Caco-2 (cell line): Measurements from ENCODE around the gene GPR150. TPM values are rescaled to one million over a fixed set of nuclear protein-coding genes. Genes with fewer than 3 reads are reported as not detected.

Experiments
- BruUV-seq: library from RNA; stranded (reverse); fragments of 400-500 nt; replicated peaks from 2 replicates; lab custom pipeline; 2021; lab: Mats Ljungman, UMichigan
- CTCF ChIA-PET: fragments of 300-600 bp; sonication (Branson Sonifier 250); formaldehyde crosslinking; loops from one replicate; lab custom pipeline; 2022; ENCODE audit warnings: antibody characterized with exemption; lab: Charles Lee
- POLR2A ChIA-PET: fragments of 300-600 bp; sonication (Branson Sonifier 250); formaldehyde crosslinking; loops from one replicate; lab custom pipeline; 2022; ENCODE audit warnings: antibody characterized with exemption; lab: Charles Lee
- DNase-seq, 2 experiments: peaks; one replicate each; pipeline versions ENCODE4 v3.0.0 to v3.0.0-alpha.2; 2020 to 2022
- H3K27me3 ChIP-seq: replicated peaks from 2 replicates; pipeline ENCODE4 v1.6.0; 2011; ENCODE audit warnings: low read length; ENCODE audit not compliant: control insufficient read depth, insufficient read depth
- H3K36me3 ChIP-seq: 2 replicates; pipeline ENCODE4 v1.5.1; 2011; ENCODE audit warnings: low read length; ENCODE audit not compliant: control insufficient read depth, insufficient read depth
- H3K4me1 ChIP-seq: fragments of 250-450 bp; sonication (Bioruptor Pico); 2 replicates; pipeline ENCODE4 v1.5.1; 2020; ENCODE audit warnings: mild to moderate bottlenecking
- H3K4me3 ChIP-seq: 2 replicates; pipeline ENCODE4 v1.5.1; 2011; ENCODE audit warnings: low read depth, mild to moderate bottlenecking, control low read depth, low read length
- H3K9me3 ChIP-seq: fragments of 250-450 bp; sonication (Bioruptor Pico); 2 replicates; pipeline ENCODE4 v1.5.1; 2020; ENCODE audit warnings: mild to moderate bottlenecking, moderate library complexity
- H3K27ac Mint-ChIP-seq: one replicate; pipeline ENCODE4 v1.8.0; 2022; ENCODE audit warnings: mixed read lengths; ENCODE audit not compliant: unreplicated experiment
- H3K27me3 Mint-ChIP-seq: one replicate; pipeline ENCODE4 v1.8.0; 2022; ENCODE audit warnings: mixed read lengths; ENCODE audit not compliant: insufficient read depth, unreplicated experiment
- H3K36me3 Mint-ChIP-seq: one replicate; pipeline ENCODE4 v1.8.0; 2022; ENCODE audit warnings: mild to moderate bottlenecking, mixed read lengths; ENCODE audit not compliant: insufficient read depth, unreplicated experiment
- H3K4me1 Mint-ChIP-seq: one replicate; pipeline ENCODE4 v1.8.0; 2022; ENCODE audit warnings: low read depth, mixed read lengths; ENCODE audit not compliant: unreplicated experiment
- H3K4me3 Mint-ChIP-seq: one replicate; pipeline ENCODE4 v1.8.0; 2022; ENCODE audit warnings: mild to moderate bottlenecking, moderate library complexity, mixed read lengths; ENCODE audit not compliant: unreplicated experiment
- H3K9me3 Mint-ChIP-seq: one replicate; pipeline ENCODE4 v1.8.0; 2022; ENCODE audit warnings: mixed read lengths; ENCODE audit not compliant: unreplicated experiment
- intact Hi-C: fragments of 100-400 bp; cut with micrococcal nuclease; formaldehyde crosslinking; loops from one replicate; pipeline ENCODE4 v1.10.0; 2022; ENCODE audit not compliant: unreplicated experiment
- total RNA-seq: library from RNA; stranded (reverse); gene quantifications from 2 replicates; pipeline ENCODE4 v1.2.3, GENCODE V29; 2022
- TF ChIP-seq, protein P1 (sequence below), 2 experiments: fragments of 200-600 bp in 1 of 2; IDR thresholded peaks; 1 replicate in 1 of 2; 2 replicates in 1 of 2; pipeline versions ENCODE4 v1.5.1 to v1.8.0; 2011 to 2022; ENCODE audit warnings: antibody characterized with exemption in 1 of 2, control low read depth in 1 of 2, inconsistent platforms in 1 of 2, low read depth in 1 of 2, low read length in 1 of 2, mild to moderate bottlenecking in 1 of 2, moderate library complexity in 1 of 2; ENCODE audit not compliant: insufficient read depth in 1 of 2, severe bottlenecking in 1 of 2, unreplicated experiment in 1 of 2

Gene GPR150
- total RNA-seq, 1 experiment from 2014 or later, result 0.27 TPM

DNA sequence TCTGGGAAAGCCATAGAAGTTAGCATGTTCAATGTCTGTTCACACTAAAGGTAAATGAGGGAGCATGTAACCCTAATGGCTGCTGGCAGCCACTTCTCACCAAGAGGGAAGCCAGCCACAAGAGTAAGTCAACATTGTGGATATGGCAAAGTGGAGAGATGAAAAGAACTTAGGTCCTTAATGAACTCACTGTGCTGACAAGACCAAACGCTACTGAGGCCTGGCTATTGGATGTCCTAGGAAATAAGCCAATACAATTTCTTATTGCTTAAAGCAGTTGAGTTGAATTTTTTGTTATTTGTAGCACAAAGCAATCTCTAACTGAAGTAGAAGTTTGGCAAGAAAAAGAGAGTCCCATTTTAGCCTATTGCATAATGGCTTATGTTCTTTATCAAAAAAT lies 6.8 kb downstream of the GPR150 start:
- TF ChIP-seq, protein P1, sequence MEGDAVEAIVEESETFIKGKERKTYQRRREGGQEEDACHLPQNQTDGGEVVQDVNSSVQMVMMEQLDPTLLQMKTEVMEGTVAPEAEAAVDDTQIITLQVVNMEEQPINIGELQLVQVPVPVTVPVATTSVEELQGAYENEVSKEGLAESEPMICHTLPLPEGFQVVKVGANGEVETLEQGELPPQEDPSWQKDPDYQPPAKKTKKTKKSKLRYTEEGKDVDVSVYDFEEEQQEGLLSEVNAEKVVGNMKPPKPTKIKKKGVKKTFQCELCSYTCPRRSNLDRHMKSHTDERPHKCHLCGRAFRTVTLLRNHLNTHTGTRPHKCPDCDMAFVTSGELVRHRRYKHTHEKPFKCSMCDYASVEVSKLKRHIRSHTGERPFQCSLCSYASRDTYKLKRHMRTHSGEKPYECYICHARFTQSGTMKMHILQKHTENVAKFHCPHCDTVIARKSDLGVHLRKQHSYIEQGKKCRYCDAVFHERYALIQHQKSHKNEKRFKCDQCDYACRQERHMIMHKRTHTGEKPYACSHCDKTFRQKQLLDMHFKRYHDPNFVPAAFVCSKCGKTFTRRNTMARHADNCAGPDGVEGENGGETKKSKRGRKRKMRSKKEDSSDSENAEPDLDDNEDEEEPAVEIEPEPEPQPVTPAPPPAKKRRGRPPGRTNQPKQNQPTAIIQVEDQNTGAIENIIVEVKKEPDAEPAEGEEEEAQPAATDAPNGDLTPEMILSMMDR (IDR thresholded peaks at IDR 0.05; ENCODE audit: insufficient read depth in 1 of 2, low read depth in 1 of 2, low read length in 1 of 2, severe bottlenecking in 1 of 2, unreplicated experiment in 1 of 2), result no peak
- H3K4me3 Mint-ChIP-seq, result no peak overlapping the region
- no peak for DNase-seq
- no peaks in the 10 kb centered on the region for H3K36me3 Mint-ChIP-seq
- Histone ChIP-seq H3K36me3 (no peaks in the 10 kb centered on the region), H3K27me3 (no peaks in the 10 kb centered on the region), H3K4me3 (no peak overlapping the region), H3K9me3 (no peaks in the 10 kb centered on the region), H3K4me1 (no peaks in the 10 kb centered on the region)
- peaks cover 6% of the 10 kb centered on the region for H3K9me3 Mint-ChIP-seq
- ChIA-PET POLR2A (no interaction called here), CTCF (no interaction called here)
- no TSS peak for BruUV-seq
- intact Hi-C loops, result no loop called here
- H3K27me3 Mint-ChIP-seq, result peaks cover 7% of the 10 kb centered on the region
- H3K27ac Mint-ChIP-seq, result no peak overlapping the region
- peaks cover 3% of the 10 kb centered on the region for H3K4me1 Mint-ChIP-seq

DNA sequence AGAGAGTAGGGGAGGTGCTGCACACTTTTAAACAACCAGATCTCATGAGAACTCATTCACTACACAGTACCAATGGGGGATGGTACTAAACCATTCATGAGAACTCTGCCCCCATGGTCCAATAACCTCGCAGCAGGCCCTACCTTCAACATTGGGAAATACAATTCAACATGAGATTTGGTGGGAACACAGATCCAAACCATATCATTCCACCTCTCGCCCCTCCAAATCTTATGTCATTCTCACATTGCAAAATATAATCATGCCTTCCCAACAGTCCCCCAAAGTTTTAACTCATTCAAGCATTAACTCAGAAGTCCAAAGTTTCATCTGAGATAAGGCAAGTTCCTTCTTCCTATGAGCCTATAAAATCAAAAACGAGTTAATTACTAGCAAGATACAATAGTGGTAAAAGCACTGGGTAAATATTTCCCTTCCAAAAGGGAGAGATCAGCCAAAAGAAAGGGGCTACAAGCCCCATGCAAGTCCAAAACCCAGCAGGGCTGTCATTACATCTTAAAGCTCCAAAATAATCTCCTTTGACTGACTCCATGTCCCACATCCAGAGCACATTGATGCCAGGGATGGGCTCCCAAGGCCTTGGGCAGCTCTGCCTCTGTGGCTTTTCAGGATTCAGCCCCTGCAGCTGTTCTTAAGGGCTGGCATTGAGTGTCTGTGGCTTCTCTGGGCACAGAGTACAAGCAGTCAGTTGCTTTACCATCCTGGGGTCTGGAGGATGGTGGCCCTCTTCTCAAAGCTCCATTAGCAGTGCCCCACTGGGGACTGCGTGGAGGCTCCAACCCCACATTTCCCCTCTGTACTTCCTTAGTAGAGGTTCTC lies 8.3 kb downstream of the GPR150 start:
- Histone ChIP-seq H3K4me1 (peaks cover 4% of the 10 kb centered on the region; the same call in 1 of the 2 replicates), H3K36me3 (no peaks in the 10 kb centered on the region), H3K9me3 (no peaks in the 10 kb centered on the region), H3K4me3 (no peak overlapping the region), H3K27me3 (no peaks in the 10 kb centered on the region)
- TF ChIP-seq, protein P1 (IDR thresholded peaks at IDR 0.05; ENCODE audit: insufficient read depth in 1 of 2, low read depth in 1 of 2, low read length in 1 of 2, severe bottlenecking in 1 of 2, unreplicated experiment in 1 of 2), result no peak
- Mint-ChIP-seq H3K36me3 (no peaks in the 10 kb centered on the region), H3K4me3 (no peak overlapping the region), H3K27ac (no peak overlapping the region), H3K9me3 (peaks cover 6% of the 10 kb centered on the region), H3K4me1 (peaks cover 11% of the 10 kb centered on the region), H3K27me3 (peaks cover 2% of the 10 kb centered on the region)
- intact Hi-C loops, result no loop called here
- ChIA-PET POLR2A (no interaction called here), CTCF (no interaction called here)
- BruUV-seq, result no TSS peak
- DNase-seq, result no peak

DNA sequence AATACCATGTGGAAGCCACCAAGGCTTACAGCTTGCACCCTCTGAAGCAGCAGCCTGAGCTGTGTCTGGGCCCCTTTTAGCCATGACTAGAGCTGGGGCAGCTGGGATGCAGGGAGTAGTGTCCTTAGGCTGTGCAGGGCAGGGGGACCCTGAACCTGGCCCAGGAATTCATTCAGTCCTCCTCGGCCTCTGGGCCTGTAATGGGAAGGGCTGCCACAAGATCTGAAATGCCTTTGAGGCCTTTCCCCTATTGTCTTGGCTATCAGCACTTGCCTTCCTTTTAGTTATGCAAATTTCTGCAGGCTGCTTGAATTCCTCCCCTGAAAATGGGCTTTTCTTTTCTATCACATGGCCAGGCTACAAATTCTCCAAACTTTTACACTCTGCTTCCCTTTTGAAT lies 9.0 kb downstream of the GPR150 start:
- H3K27me3 Mint-ChIP-seq, result peaks cover 2% of the 10 kb centered on the region
- H3K4me3 Mint-ChIP-seq, result no peak overlapping the region
- POLR2A ChIA-PET, result no interaction called here

More for the DNA sequence above, 9.0 kb downstream of the GPR150 start:
- Mint-ChIP-seq H3K4me1 (peaks cover 11% of the 10 kb centered on the region), H3K9me3 (peaks cover 6% of the 10 kb centered on the region), H3K36me3 (no peaks in the 10 kb centered on the region), H3K27ac (no peak overlapping the region)
- no peaks in the 10 kb centered on the region for H3K9me3 ChIP-seq
- no peaks in the 10 kb centered on the region for H3K36me3 ChIP-seq
- H3K4me1 ChIP-seq, result peaks cover 4% of the 10 kb centered on the region; the same call in 1 of the 2 replicates
- DNase-seq, result no peak
- CTCF ChIA-PET, result no interaction called here
- no peak overlapping the region for H3K4me3 ChIP-seq
- BruUV-seq, result no TSS peak
- TF ChIP-seq, protein P1 (IDR thresholded peaks at IDR 0.05; ENCODE audit: insufficient read depth in 1 of 2, low read depth in 1 of 2, low read length in 1 of 2, severe bottlenecking in 1 of 2, unreplicated experiment in 1 of 2), result no peak
- intact Hi-C loops, result no loop called here
- H3K27me3 ChIP-seq, result no peaks in the 10 kb centered on the region
